Suppressor macrophage treated with lipopolysaccharide for 1 hour (primary cell): ENCODE measurements around the gene KCNH1.

ENCODE experiments used
- DNase-seq, 3 donors: peaks; one replicate each; pipeline ENCODE4 v3.0.0-alpha.2; 2020 to 2022

The KCNH1 gene

GRCh38 chr1:210794445-210794844 is 339.5 kb downstream of the KCNH1 start:
- DNase-seq: no peak

GRCh38 chr1:210792250-210793102 is 341.5 kb downstream of the KCNH1 start:
- DNase-seq: no peak

- no peak for DNase-seq
Observed at GRCh38 chr1:210790196-210790595, 343.8 kb downstream of the KCNH1 start.

GRCh38 chr1:210787800-210788199 is 346.1 kb downstream of the KCNH1 start:
- DNase-seq: no peak

GRCh38 chr1:210786546-210786945 is 347.4 kb downstream of the KCNH1 start:
- DNase-seq: no peak

- DNase-seq: no peak
Observed at GRCh38 chr1:210783925-210784324, 350.0 kb downstream of the KCNH1 start.

GRCh38 chr1:210781652-210782051 is 352.3 kb downstream of the KCNH1 start:
- no peak for DNase-seq

GRCh38 chr1:210779269-210779668 is 354.7 kb downstream of the KCNH1 start:
- no peak for DNase-seq

GRCh38 chr1:210777914-210778313 is 356.0 kb downstream of the KCNH1 start:
- DNase-seq: no peak

- no peak for DNase-seq
Observed at GRCh38 chr1:210776712-210777111, 357.2 kb downstream of the KCNH1 start.

GRCh38 chr1:210775289-210775688 is 358.7 kb downstream of the KCNH1 start:
- no peak for DNase-seq

GRCh38 chr1:210773450-210773849 is 360.5 kb downstream of the KCNH1 start:
- no peak for DNase-seq

- DNase-seq: no peak
Observed at GRCh38 chr1:210771131-210771530, 362.8 kb downstream of the KCNH1 start.

GRCh38 chr1:210770396-210770984 is 363.5 kb downstream of the KCNH1 start:
- no peak for DNase-seq

GRCh38 chr1:210769473-210769872 is 364.5 kb downstream of the KCNH1 start:
- no peak for DNase-seq

GRCh38 chr1:210764536-210764935 is 369.4 kb downstream of the KCNH1 start:
- no peak for DNase-seq

- no peak for DNase-seq
Observed at GRCh38 chr1:210758761-210759160, 375.2 kb downstream of the KCNH1 start.

- no peak for DNase-seq
Observed at GRCh38 chr1:210758261-210758660, 375.7 kb downstream of the KCNH1 start.

GRCh38 chr1:210757677-210758076 is 376.3 kb downstream of the KCNH1 start:
- DNase-seq: no peak

GRCh38 chr1:210755991-210756659 is 377.8 kb downstream of the KCNH1 start:
- DNase-seq: no peak

GRCh38 chr1:210754878-210755665 is 378.9 kb downstream of the KCNH1 start:
- DNase-seq: no peak

GRCh38 chr1:210751911-210752310 is 382.0 kb downstream of the KCNH1 start:
- DNase-seq: no peak

- no peak for DNase-seq
Observed at GRCh38 chr1:210750468-210750867, 383.5 kb downstream of the KCNH1 start.
